GM23338 (cell line): ENCODE results near the gene MYO5C. TPM values are rescaled to one million over a fixed set of nuclear protein-coding genes. Genes with fewer than 3 reads are reported as not detected.

ENCODE experiments used
- ATAC-seq: fragments of 200-7000 bp; cut with Tn5 transposase; 3 replicates; pipeline ENCODE4 v1.9.1; 2020
- DNase-seq: peaks from one replicate; pipeline ENCODE4 v3.0.0-alpha.2; 2015; ENCODE audit warnings: low spot score
- H2AFZ ChIP-seq: fragments of 200-600 bp; sonication (generic); 2 replicates; pipeline ENCODE4 v1.8.0; 2016; ENCODE audit warnings: antibody characterized with exemption, mild to moderate bottlenecking, moderate library complexity
- H3F3A ChIP-seq: fragments of 200-600 bp; sonication (generic); replicated peaks from 2 replicates; pipeline ENCODE4 v1.8.0; 2017; ENCODE audit warnings: antibody characterized with exemption, mixed run types, low read depth
- H3K27ac ChIP-seq: fragments of 200-600 bp; sonication (generic); 2 replicates; pipeline ENCODE4 v1.6.1; 2016; ENCODE audit warnings: low read depth
- H3K27me3 ChIP-seq: fragments of 200-600 bp; sonication (generic); 2 replicates; pipeline ENCODE4 v1.8.0; 2016; ENCODE audit warnings: mild to moderate bottlenecking, mixed run types, moderate library complexity; ENCODE audit not compliant: insufficient read depth
- H3K36me3 ChIP-seq: fragments of 200-600 bp; sonication (generic); 2 replicates; pipeline ENCODE4 v1.8.0; 2016; ENCODE audit warnings: mild to moderate bottlenecking; ENCODE audit not compliant: insufficient read depth
- H3K4me1 ChIP-seq: fragments of 200-600 bp; sonication (generic); 2 replicates; pipeline ENCODE4 v1.8.0; 2016; ENCODE audit warnings: mild to moderate bottlenecking, moderate library complexity; ENCODE audit not compliant: insufficient read depth
- H3K4me2 ChIP-seq: fragments of 200-600 bp; sonication (generic); 2 replicates; pipeline ENCODE4 v1.7.1; 2017; ENCODE audit warnings: mixed run types
- H3K4me3 ChIP-seq: fragments of 200-600 bp; sonication (generic); 2 replicates; pipeline ENCODE4 v1.6.1; 2016; ENCODE audit warnings: mixed run types
- H3K79me2 ChIP-seq: fragments of 200-600 bp; sonication (generic); replicated peaks from 2 replicates; pipeline ENCODE4 v1.8.0; 2017; ENCODE audit warnings: mild to moderate bottlenecking; ENCODE audit not compliant: insufficient read depth
- H3K9me2 ChIP-seq: fragments of 200-600 bp; sonication (generic); 2 replicates; pipeline ENCODE4 v1.8.0; 2017; ENCODE audit not compliant: insufficient read depth
- H4K20me1 ChIP-seq: fragments of 200-600 bp; sonication (generic); replicated peaks from 2 replicates; pipeline ENCODE4 v1.8.0; 2017; ENCODE audit warnings: mild to moderate bottlenecking; ENCODE audit not compliant: insufficient read depth
- H3K27ac Mint-ChIP-seq: 2 replicates; pipeline ENCODE4 v1.8.0; 2020; ENCODE audit warnings: inconsistent platforms, mild to moderate bottlenecking, moderate library complexity, mixed read lengths
- H3K27me3 Mint-ChIP-seq: 3 replicates; pipeline ENCODE4 v1.8.0; 2022; ENCODE audit warnings: low read depth, mild to moderate bottlenecking, moderate library complexity, mixed read lengths, inconsistent platforms; ENCODE audit not compliant: insufficient read depth, poor library complexity
- H3K36me3 Mint-ChIP-seq: 3 replicates; pipeline ENCODE4 v1.8.0; 2021; ENCODE audit warnings: low read depth, mild to moderate bottlenecking, inconsistent platforms, moderate library complexity, mixed read lengths
- H3K4me1 Mint-ChIP-seq: 3 replicates; pipeline ENCODE4 v1.8.0; 2020; ENCODE audit warnings: mild to moderate bottlenecking, inconsistent platforms, mixed read lengths
- H3K4me3 Mint-ChIP-seq: 3 replicates; pipeline ENCODE4 v1.8.0; 2021; ENCODE audit warnings: moderate library complexity, mild to moderate bottlenecking, inconsistent platforms, mixed read lengths
- H3K9me3 Mint-ChIP-seq: 3 replicates; pipeline ENCODE4 v1.8.0; 2020; ENCODE audit warnings: moderate library complexity, mild to moderate bottlenecking, inconsistent platforms, mixed read lengths
- CREB1 ChIP-seq: fragments of 250-450 bp; sonication (Bioruptor Pico); IDR thresholded peaks from 2 replicates; pipeline ENCODE4 v1.5.0; 2020; ENCODE audit warnings: low read depth, mild to moderate bottlenecking, moderate library complexity
- CTCF ChIP-seq, 2 experiments: fragments of 200-600 bp in 1 of 2; sonication (generic) in 1 of 2; conservative IDR thresholded peaks; 2 replicates each; pipeline versions ENCODE4 v1.5.1 to v1.6.1; 2016 to 2017; ENCODE audit warnings: antibody characterized with exemption in 2 of 2, low read depth in 2 of 2, mild to moderate bottlenecking in 2 of 2, moderate library complexity in 1 of 2
- ETS1 ChIP-seq: IDR thresholded peaks from 2 replicates; pipeline ENCODE4 v1.6.1; 2016; ENCODE audit warnings: antibody characterized with exemption
- EZH2 ChIP-seq: fragments of 200-600 bp; sonication (generic); IDR thresholded peaks from one replicate; pipeline ENCODE4 v1.8.0; 2017; ENCODE audit warnings: antibody characterized with exemption, mild to moderate bottlenecking, low read depth; ENCODE audit not compliant: unreplicated experiment
- EZH2phosphoT487 ChIP-seq: fragments of 200-600 bp; sonication (generic); IDR thresholded peaks from one replicate; pipeline ENCODE4 v1.8.1; 2018; ENCODE audit warnings: antibody characterized with exemption; ENCODE audit not compliant: unreplicated experiment
- JUNB ChIP-seq: IDR thresholded peaks from one replicate; pipeline ENCODE4 v1.6.1; 2016; ENCODE audit warnings: antibody characterized with exemption; ENCODE audit not compliant: unreplicated experiment
- NANOG ChIP-seq: IDR thresholded peaks from 2 replicates; pipeline ENCODE4 v1.6.1; 2016; ENCODE audit warnings: antibody characterized with exemption, borderline replicate concordance
- POLR2AphosphoS5 ChIP-seq: IDR thresholded peaks from 2 replicates; pipeline ENCODE4 v1.6.1; 2016; ENCODE audit warnings: antibody characterized with exemption, low read depth
- REST ChIP-seq: IDR thresholded peaks from one replicate; pipeline ENCODE4 v1.6.1; 2018; ENCODE audit warnings: antibody characterized with exemption; ENCODE audit not compliant: unreplicated experiment
- STAT1 ChIP-seq: IDR thresholded peaks from one replicate; pipeline ENCODE4 v1.6.1; 2016; ENCODE audit warnings: antibody characterized with exemption; ENCODE audit not compliant: unreplicated experiment
- ZNF114 ChIP-seq: fragments of 250-450 bp; sonication (Bioruptor Pico); IDR thresholded peaks from 2 replicates; pipeline ENCODE4 v1.5.0; 2020; ENCODE audit warnings: mild to moderate bottlenecking, moderate library complexity
- ZNF331 ChIP-seq: fragments of 250-450 bp; sonication (Bioruptor Pico); IDR thresholded peaks from 2 replicates; pipeline ENCODE4 v1.5.0; 2020; ENCODE audit warnings: low read depth, mild to moderate bottlenecking, moderate library complexity
- ZNF462 ChIP-seq: fragments of 250-450 bp; sonication (Bioruptor Pico); IDR thresholded peaks from 2 replicates; pipeline ENCODE4 v1.5.0; 2020; ENCODE audit warnings: mild to moderate bottlenecking, moderate library complexity
- polyA plus RNA-seq: library from polyadenylated mRNA; unstranded; fragments of >200 nt; fragmentation: Nextera tagmentation; extraction: Ambion mirVana; gene quantifications from 2 replicates; pipeline ENCODE4 v1.2.1, GENCODE V29; 2016
- total RNA-seq: library from RNA; depleted of rRNA; stranded (reverse); fragments of >200 nt; shearing (Covaris generic); gene quantifications from 2 replicates; pipeline ENCODE4 v1.2.3, GENCODE V29; 2014

Gene MYO5C
- total and polyA plus RNA-seq, 2 experiments from 2014 or later = 7.9 to 28.8 TPM

GRCh38 chr15:52236013-52236412 is 59.6 kb downstream of the MYO5C start:
- H3K4me2 ChIP-seq = no peak overlapping the region
- Mint-ChIP-seq H3K36me3 (peaks cover 45% of the 10 kb centered on the region), H3K27me3 (no peaks in the 10 kb centered on the region), H3K4me1 (no peaks in the 10 kb centered on the region), H3K4me3 (no peak overlapping the region), H3K27ac (no peak overlapping the region), H3K9me3 (no peaks in the 10 kb centered on the region)
- no peaks in the 10 kb centered on the region for H3K9me2 ChIP-seq
- H3F3A ChIP-seq = no peaks in the 10 kb centered on the region
- no peak for TF ChIP-seq NANOG
- no peak for TF ChIP-seq JUNB
- no peak for TF ChIP-seq ETS1
- no peak for TF ChIP-seq ZNF331 (CRISPR knock-in tag)
- no peak for TF ChIP-seq POLR2AphosphoS5
- TF ChIP-seq EZH2 = no peak
- no peak for TF ChIP-seq CTCF (conservative IDR thresholded peaks at IDR 0.05; ENCODE audit: low read depth in 2 of 2)
- no peak for TF ChIP-seq ZNF462 (CRISPR knock-in tag)
- TF ChIP-seq REST = no peak
- TF ChIP-seq CREB1 = no peak
- no peak for TF ChIP-seq STAT1
- TF ChIP-seq EZH2phosphoT487 = no peak
- TF ChIP-seq ZNF114 (CRISPR knock-in tag) = no peak
- no peaks in the 10 kb centered on the region; the same call in 1 of the 2 replicates for H4K20me1 ChIP-seq
- H3K27me3 ChIP-seq = no peaks in the 10 kb centered on the region
- ATAC-seq = no peak
- no peak overlapping the region for H2AFZ ChIP-seq
- H3K79me2 ChIP-seq = no peaks in the 10 kb centered on the region
- no peak overlapping the region for H3K27ac ChIP-seq
- peaks cover 24% of the 10 kb centered on the region for H3K36me3 ChIP-seq
- DNase-seq = no peak
- H3K4me3 ChIP-seq = no peak overlapping the region
- H3K4me1 ChIP-seq = no peaks in the 10 kb centered on the region
